GM12878 (cell line): ENCODE results near the gene NAALADL2. TPM values are rescaled to one million over a fixed set of nuclear protein-coding genes. Genes with fewer than 3 reads are reported as not detected.
A peak's percentile ranks its signal among the peaks of the same experiment; 100 is the strongest.

ENCODE experiments used
- ATAC-seq: fragments of 200-7000 bp; cut with Tn5 transposase; 3 replicates; pipeline ENCODE4 v1.9.1; 2020; ENCODE audit warnings: mild to moderate bottlenecking, moderate library complexity
- BruUV-seq: library from RNA; stranded (reverse); fragments of 400-500 nt; replicated peaks from 2 replicates; lab custom pipeline; 2021; lab: Mats Ljungman, UMichigan
- CTCF ChIA-PET: fragments of 300-600 bp; sonication (Branson Sonifier 250); formaldehyde crosslinking; extraction: SDS; loops from one replicate; lab custom pipeline; 2021; ENCODE audit warnings: inconsistent platforms; lab: Yijun Ruan, JAX
- POLR2A ChIA-PET: fragments of 350-600 bp; formaldehyde crosslinking; extraction: SDS; loops from one replicate; lab custom pipeline; 2021; ENCODE audit warnings: inconsistent platforms; lab: Charles Lee
- RAD21 ChIA-PET: fragments of 300-600 bp; sonication (Branson Sonifier 250); formaldehyde crosslinking; loops from one replicate; lab custom pipeline; 2023; ENCODE audit warnings: antibody characterized with exemption; ENCODE audit not compliant: unreplicated experiment; lab: Charles Lee
- SMC1A ChIA-PET: fragments of 300-600 bp; sonication (Branson Sonifier 250); formaldehyde crosslinking; loops from one replicate; lab custom pipeline; 2023; ENCODE audit not compliant: unreplicated experiment, uncharacterized antibody; lab: Charles Lee
- DNase-seq: peaks from one replicate; pipeline ENCODE4 v3.0.0-alpha.2; 2011; ENCODE audit warnings: low read depth, low spot score
- FAIRE-seq: peaks from 3 replicates; lab custom pipeline; 2011; peaks lifted over from hg19 to GRCh38; lab: Jason Lieb, UNC
- H2AFZ ChIP-seq: 2 replicates; pipeline ENCODE4 v1.6.0; 2011; ENCODE audit warnings: low read depth, low read length, control low read depth; ENCODE audit not compliant: control insufficient read depth
- H3K27ac ChIP-seq: 2 replicates; pipeline ENCODE4 v1.5.1; 2011; ENCODE audit warnings: control low read depth; ENCODE audit not compliant: control insufficient read depth, insufficient read depth
- H3K27me3 ChIP-seq, 2 experiments: replicated peaks in 1 of 2; 2 replicates each; pipeline versions ENCODE4 v1.6.0 to v1.6.1; 2011; ENCODE audit warnings: low read length in 1 of 2; ENCODE audit not compliant: control insufficient read depth in 2 of 2, insufficient read depth in 2 of 2
- H3K36me3 ChIP-seq, 2 experiments: 2 replicates each; pipeline ENCODE4 v1.5.1; 2011; ENCODE audit warnings: low read length in 1 of 2; ENCODE audit not compliant: control insufficient read depth in 2 of 2, insufficient read depth in 2 of 2
- H3K4me1 ChIP-seq: 2 replicates; pipeline ENCODE4 v1.6.1; 2011; ENCODE audit warnings: mild to moderate bottlenecking, low read length, moderate library complexity, mixed read lengths; ENCODE audit not compliant: control insufficient read depth, insufficient read depth
- H3K4me2 ChIP-seq: 2 replicates; pipeline ENCODE4 v1.6.0; 2011; ENCODE audit warnings: control low read depth; ENCODE audit not compliant: control insufficient read depth, insufficient read depth
- H3K4me3 ChIP-seq: fragments of 200-600 bp; sonication (generic); 2 replicates; pipeline ENCODE4 v1.5.1; 2016
- H3K79me2 ChIP-seq: 2 replicates; pipeline ENCODE4 v1.6.0; 2011; ENCODE audit warnings: low read length; ENCODE audit not compliant: control insufficient read depth, insufficient read depth
- H3K9ac ChIP-seq: 2 replicates; pipeline ENCODE4 v1.8.0; 2011; ENCODE audit warnings: low read length, control low read depth, mixed read lengths; ENCODE audit not compliant: control insufficient read depth, insufficient read depth
- H3K9me3 ChIP-seq: replicated peaks from 3 replicates; pipeline ENCODE4 v1.5.1; 2011; ENCODE audit warnings: mild to moderate bottlenecking, low read length; ENCODE audit not compliant: control insufficient read depth, insufficient read depth
- H4K20me1 ChIP-seq: 2 replicates; pipeline ENCODE4 v1.6.0; 2011; ENCODE audit not compliant: control insufficient read depth, insufficient read depth
- ATF7 ChIP-seq: fragments of 450-650 bp; IDR thresholded peaks from 2 replicates; pipeline ENCODE4 v1.6.1; 2016; ENCODE audit warnings: low read depth, mild to moderate bottlenecking
- CBFB ChIP-seq: IDR thresholded peaks from 2 replicates; pipeline ENCODE4 v1.6.1; 2016; ENCODE audit warnings: antibody characterized with exemption, low read depth
- EP300 ChIP-seq, 2 experiments: fragments of 150-350 bp in 1 of 2; IDR thresholded peaks; 2 replicates each; pipeline ENCODE4 v1.6.1; 2011 to 2012; ENCODE audit warnings: low read depth in 2 of 2, low read length in 2 of 2, borderline replicate concordance in 1 of 2, improper control_type of control experiment in 1 of 2, inconsistent platforms in 1 of 2; ENCODE audit not compliant: control insufficient read depth in 1 of 2
- MTA2 ChIP-seq: fragments of 450-650 bp; IDR thresholded peaks from 2 replicates; pipeline ENCODE4 v1.6.1; 2016; ENCODE audit warnings: low read depth, mild to moderate bottlenecking, moderate library complexity
- NFYB ChIP-seq: IDR thresholded peaks from 2 replicates; pipeline ENCODE4 v1.6.1; 2011; ENCODE audit warnings: low read depth, mild to moderate bottlenecking, low read length, improper control_type of control experiment, moderate library complexity; ENCODE audit not compliant: insufficient read depth
- NR2F1 ChIP-seq: fragments of 450-650 bp; conservative IDR thresholded peaks from 2 replicates; pipeline ENCODE4 v1.6.1; 2017; ENCODE audit warnings: mild to moderate bottlenecking
- PAX8 ChIP-seq: fragments of 450-650 bp; IDR thresholded peaks from 2 replicates; pipeline ENCODE4 v1.6.1; 2017; ENCODE audit warnings: mild to moderate bottlenecking, moderate library complexity
- RBBP5 ChIP-seq: fragments of 200-600 bp; sonication (generic); conservative IDR thresholded peaks from 2 replicates; pipeline ENCODE4 v1.6.1; 2016
- RELB ChIP-seq: fragments of 450-650 bp; IDR thresholded peaks from 2 replicates; pipeline ENCODE4 v1.6.1; 2017; ENCODE audit warnings: low read depth, mild to moderate bottlenecking, moderate library complexity
- SKIL ChIP-seq: fragments of 450-650 bp; IDR thresholded peaks from 2 replicates; pipeline ENCODE4 v1.6.1; 2017; ENCODE audit warnings: mild to moderate bottlenecking, low read depth, inconsistent platforms; ENCODE audit not compliant: poor library complexity, severe bottlenecking
- TARDBP ChIP-seq: IDR thresholded peaks from 2 replicates; pipeline ENCODE4 v1.6.1; 2016; ENCODE audit warnings: borderline replicate concordance
- USF2 ChIP-seq: IDR thresholded peaks from 2 replicates; pipeline ENCODE4 v1.6.1; 2011; ENCODE audit warnings: low read depth, low read length, improper control_type of control experiment, borderline replicate concordance
- ZBTB40 ChIP-seq: fragments of 450-650 bp; IDR thresholded peaks from 2 replicates; pipeline ENCODE4 v1.6.1; 2016; ENCODE audit warnings: mild to moderate bottlenecking, moderate library complexity, borderline replicate concordance
- in situ Hi-C: fragments of 300-500 bp; cut with MboI; formaldehyde crosslinking; loops from 9 replicates; pipeline ENCODE4 v1.14.3; 2018; ENCODE audit warnings: mixed read lengths
- intact Hi-C: fragments of 100-400 bp; cut with micrococcal nuclease; formaldehyde crosslinking; loops from one replicate; pipeline ENCODE4 v1.14.2; 2022; ENCODE audit not compliant: unreplicated experiment
- polyA plus RNA-seq, 11 experiments: library from polyadenylated mRNA; depleted of rRNA in 4 of 11; unstranded in 6 of 11; stranded (reverse) in 5 of 11; fragments of >200 nt; fragmentation: Nextera tagmentation in 4 of 11; fragmentation: Illumina TruSeq in 1 of 11; extraction: Ambion mirVana in 4 of 11; extraction: Trizol in 1 of 11; gene quantifications; 1 replicate in 1 of 11; 2 replicates in 10 of 11; pipeline versions ENCODE4 v1.2.1 to v1.2.3, GENCODE V29; 2011 to 2016; ENCODE audit warnings: inconsistent platforms in 2 of 11, missing spikeins in 2 of 11, low read depth in 1 of 11
- total RNA-seq, 4 experiments: library from RNA; depleted of rRNA in 3 of 4; stranded (reverse); fragments of >200 nt in 3 of 4; fragmentation: Illumina TruSeq in 1 of 4; extraction: Trizol in 1 of 4; gene quantifications; 2 replicates each; pipeline versions ENCODE4 v1.2.1 to v1.2.3, GENCODE V29; 2013 to 2021

NAALADL2 gene
- total and polyA plus RNA-seq, 10 of the 15 experiments (the other 5 are each of a cell fraction or from before 2014, with no cell fraction given): 0.06 to 10.8 (median 0.46) TPM

GRCh38 chr3:175307642-175308041 is 448.5 kb downstream of the NAALADL2 start:
- CTCF ChIA-PET: interaction anchor here (1.0 to 1.4 kb wide), 3 partner anchors 20 to 49 kb away, joined by 3 to 4 read pairs (median 4); no protein-coding TSS in a partner anchor
- ATAC-seq (peak; percentile 88), DNase-seq (no peak), FAIRE-seq (no peak)
- H2AFZ ChIP-seq: no peak overlapping the region
- RAD21 ChIA-PET: interaction anchor here (0.8 to 4.0 kb wide), 15 partner anchors 9 to 49 kb away, joined by 3 to 41 read pairs (median 5); no protein-coding TSS in a partner anchor
- SMC1A ChIA-PET: interaction anchor here (0.7 to 4.0 kb wide), 18 partner anchors 8 to 178 kb away, joined by 3 to 34 read pairs (median 4); no protein-coding TSS in a partner anchor
- H3K27me3 ChIP-seq: no peaks in the 10 kb centered on the region
- no peaks in the 10 kb centered on the region for H3K79me2 ChIP-seq
- no peaks in the 10 kb centered on the region for H4K20me1 ChIP-seq
- TF ChIP-seq MTA2: peak; percentile 71
- peak; percentile 45; the same call in 1 of the 2 replicates for TF ChIP-seq RELB
- TF ChIP-seq NR2F1: no peak
- 0 out of 2 replicates have a peak, but pooled peaks have one; percentile 27 for TF ChIP-seq NFYB
- peak; percentile 11; the same call in 1 of the 2 replicates for TF ChIP-seq ZBTB40
- no peak for TF ChIP-seq SKIL
- TF ChIP-seq RBBP5: no peak
- TF ChIP-seq USF2: no peak
- peak; percentile 54; the same call in 1 of the 2 replicates for TF ChIP-seq ATF7
- TF ChIP-seq CBFB: no peak
- 0 out of 4 replicates have a peak, but pooled peaks of 1 of the 2 experiments have one; percentile 32 for TF ChIP-seq EP300 (IDR thresholded peaks at IDR 0.05; ENCODE audit: borderline replicate concordance in 1 of 2, control insufficient read depth in 1 of 2, low read depth in 2 of 2, low read length in 2 of 2)
- TF ChIP-seq PAX8: no peak
- TF ChIP-seq TARDBP: no peak
- no peak overlapping the region for H3K4me2 ChIP-seq
- no TSS peak for BruUV-seq
- intact Hi-C loops: no loop called here
- POLR2A ChIA-PET: interaction anchor here (0.9 to 1.0 kb wide), 3 partner anchors 9 to 33 kb away, joined by 5 to 8 read pairs (median 6); no protein-coding TSS in a partner anchor
- no peak overlapping the region for H3K27ac ChIP-seq
- no peak overlapping the region for H3K9ac ChIP-seq
- no peaks in the 10 kb centered on the region for H3K36me3 ChIP-seq
- no peak overlapping the region for H3K4me3 ChIP-seq
- no peaks in the 10 kb centered on the region for H3K9me3 ChIP-seq
- in situ Hi-C loops: no loop called here
- H3K4me1 ChIP-seq: no peaks in the 10 kb centered on the region
